Activated gamma-delta T cell treated with anti-CD3 and anti-CD28 coated beads, Interleukin-2, amount 50 U/mL, for 16 hours (primary cell): Measurements from ENCODE around the gene BLOC1S6.
A peak's percentile ranks its signal among the peaks of the same experiment; 100 is the strongest.

Experiments used
- DNase-seq: peaks from one replicate; pipeline ENCODE4 v3.0.0-alpha.2; 2020; ENCODE audit warnings: low read depth

BLOC1S6 gene, protein sequence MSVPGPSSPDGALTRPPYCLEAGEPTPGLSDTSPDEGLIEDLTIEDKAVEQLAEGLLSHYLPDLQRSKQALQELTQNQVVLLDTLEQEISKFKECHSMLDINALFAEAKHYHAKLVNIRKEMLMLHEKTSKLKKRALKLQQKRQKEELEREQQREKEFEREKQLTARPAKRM

DNA sequence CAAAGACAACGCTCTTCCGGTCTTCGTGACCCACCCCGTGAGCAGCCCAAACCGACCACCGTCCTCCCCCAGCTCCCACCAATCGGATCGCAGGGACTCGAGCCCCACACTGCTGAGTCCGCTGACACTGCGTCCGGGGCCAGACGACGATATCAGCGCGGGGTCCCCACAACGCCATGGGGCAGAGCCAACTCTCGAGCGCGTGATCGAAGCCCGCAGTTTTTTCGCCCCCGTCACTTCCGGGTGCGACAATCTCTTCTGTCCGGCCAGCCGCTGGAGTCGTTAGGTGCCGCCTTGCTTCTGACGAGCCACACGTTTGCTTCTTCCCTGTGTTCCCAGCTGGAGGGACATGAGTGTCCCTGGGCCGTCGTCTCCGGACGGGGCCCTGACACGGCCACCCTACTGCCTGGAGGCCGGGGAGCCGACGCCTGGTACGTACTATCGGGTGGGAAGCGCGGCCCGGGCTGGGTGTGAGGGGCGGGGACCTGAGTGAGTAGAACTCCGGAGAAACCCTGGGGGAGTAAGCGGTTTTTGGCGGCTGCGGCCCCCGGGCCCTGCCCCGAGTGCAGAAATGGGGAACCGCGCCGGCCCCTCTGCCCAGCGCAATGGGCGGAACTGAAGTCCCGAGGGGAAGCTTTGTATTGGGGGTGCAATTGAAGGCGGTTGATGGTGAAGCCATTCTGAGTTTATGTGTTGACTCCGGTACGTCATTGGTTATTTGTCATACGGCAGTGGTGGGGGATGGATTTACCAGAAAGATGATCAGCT, at the start of gene BLOC1S6:
TSS of gene BLOC1S6 (plus strand) at position 285 of the 768 bp plus-strand sequence. CDS start at position 350, 65 bp downstream.
- DNase-seq: peak; percentile 80

DNA sequence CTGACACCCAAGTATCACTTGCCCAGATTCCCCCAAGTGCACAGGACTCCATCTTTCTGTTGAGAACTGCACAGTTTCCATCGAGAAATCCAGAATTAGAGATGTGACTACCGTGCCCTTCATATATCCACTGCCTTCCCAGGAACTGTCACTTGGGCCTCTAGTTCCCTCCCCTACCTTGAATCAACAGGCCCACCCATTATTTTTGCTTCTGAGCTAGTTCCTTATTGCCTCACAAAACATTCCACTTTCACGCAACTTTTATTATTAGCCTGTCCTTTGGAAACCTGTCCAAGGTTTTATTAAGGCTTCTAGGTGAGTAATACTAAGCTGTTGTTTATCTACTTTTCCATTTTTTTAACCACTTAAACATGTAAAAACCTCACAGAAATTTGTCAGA, 47.5 kb upstream of the BLOC1S6 start:
- DNase-seq: no peak

DNA sequence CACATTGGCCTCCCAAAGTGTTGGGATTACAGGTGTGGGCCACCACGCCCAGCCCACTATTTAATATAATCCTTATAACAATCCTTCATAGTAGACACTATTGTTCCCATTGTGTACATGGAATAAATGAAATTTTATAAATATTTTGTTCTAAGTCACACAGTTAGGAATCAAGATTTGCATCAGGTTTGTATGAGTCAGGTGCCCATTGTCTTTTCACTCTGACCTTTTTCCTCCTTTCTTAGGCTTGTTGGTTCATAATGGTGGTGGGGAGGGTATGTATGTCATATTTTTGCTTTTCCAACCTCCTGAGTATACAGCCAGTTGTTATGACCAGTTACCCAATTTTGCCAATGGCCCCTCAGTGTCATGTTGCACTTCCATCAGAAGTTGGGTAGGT, 46.6 kb upstream of the BLOC1S6 start:
- DNase-seq: no peak

DNA sequence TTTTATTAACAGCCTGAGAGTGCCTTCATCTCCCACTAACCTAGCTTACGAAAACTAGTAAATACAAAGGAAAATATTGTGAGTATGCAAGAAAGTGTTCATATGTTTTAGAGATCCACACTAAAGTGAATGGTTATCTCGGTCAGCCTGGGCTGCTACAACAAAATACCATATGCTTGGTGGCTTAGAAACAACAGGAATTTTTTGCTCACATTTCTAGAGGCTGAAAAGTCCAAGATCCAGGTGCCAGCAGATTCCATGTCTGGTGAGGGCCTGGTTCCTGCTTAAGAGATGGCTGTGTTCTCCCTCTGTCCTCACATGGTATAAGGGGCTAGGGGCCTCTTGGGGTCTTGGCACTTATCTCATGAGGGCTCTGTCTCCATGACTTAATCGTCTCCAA, 44.1 kb upstream of the BLOC1S6 start:
- no peak for DNase-seq

DNA sequence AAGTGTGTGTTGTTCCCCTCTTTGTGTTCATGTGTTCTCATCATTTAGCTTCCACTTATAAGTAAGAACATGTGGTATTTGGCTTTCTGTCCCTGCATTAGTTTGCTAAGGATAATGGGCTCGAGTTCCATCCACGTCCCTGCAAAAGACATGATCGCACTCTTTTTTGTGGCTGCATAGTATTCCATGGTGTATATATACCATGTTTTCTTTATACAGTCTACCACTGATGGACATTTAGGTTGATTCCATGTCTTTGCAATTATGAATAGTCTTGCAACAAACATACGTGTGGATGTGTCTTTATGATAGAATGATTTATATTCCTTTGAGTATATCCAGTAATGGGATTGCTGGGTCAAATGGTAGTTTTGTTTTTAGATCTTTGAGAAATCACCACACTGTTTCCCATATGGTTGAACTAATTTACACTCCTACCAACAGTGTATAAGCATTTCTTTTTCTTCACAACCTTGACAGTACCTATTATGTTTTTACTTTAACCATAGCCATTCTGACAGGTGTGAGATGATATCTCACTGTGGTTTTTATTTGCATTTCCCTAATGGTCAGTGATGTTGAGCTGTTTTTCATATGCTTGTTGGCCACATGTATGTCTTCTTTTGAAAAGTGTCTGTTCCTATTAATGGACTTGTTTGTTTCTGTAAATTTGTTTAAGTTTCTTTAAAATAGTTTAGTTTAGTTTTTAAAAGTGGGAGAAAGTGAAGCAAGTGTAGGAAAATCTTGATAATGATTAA, 42.7 kb upstream of the BLOC1S6 start:
- no peak for DNase-seq

DNA sequence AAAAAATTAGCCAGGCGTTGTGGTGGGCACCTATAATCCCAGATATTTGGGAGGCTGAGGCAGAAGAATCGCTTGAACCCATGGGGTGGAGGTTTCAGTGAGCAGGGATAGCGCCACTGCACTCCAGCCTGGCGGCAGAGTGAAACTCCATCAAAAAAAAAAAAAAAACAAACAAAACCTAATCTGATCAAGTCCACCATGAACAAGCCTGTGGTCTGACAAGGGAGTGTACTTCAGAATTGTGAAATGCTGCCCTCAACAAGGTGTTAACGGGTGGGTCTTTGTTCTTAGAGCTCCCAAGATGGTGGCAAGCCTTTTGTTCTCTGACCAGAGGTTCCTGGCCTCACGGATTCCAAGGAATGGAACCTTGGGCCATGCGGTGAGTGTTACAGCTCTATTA, 40.4 kb upstream of the BLOC1S6 start:
- no peak for DNase-seq

DNA sequence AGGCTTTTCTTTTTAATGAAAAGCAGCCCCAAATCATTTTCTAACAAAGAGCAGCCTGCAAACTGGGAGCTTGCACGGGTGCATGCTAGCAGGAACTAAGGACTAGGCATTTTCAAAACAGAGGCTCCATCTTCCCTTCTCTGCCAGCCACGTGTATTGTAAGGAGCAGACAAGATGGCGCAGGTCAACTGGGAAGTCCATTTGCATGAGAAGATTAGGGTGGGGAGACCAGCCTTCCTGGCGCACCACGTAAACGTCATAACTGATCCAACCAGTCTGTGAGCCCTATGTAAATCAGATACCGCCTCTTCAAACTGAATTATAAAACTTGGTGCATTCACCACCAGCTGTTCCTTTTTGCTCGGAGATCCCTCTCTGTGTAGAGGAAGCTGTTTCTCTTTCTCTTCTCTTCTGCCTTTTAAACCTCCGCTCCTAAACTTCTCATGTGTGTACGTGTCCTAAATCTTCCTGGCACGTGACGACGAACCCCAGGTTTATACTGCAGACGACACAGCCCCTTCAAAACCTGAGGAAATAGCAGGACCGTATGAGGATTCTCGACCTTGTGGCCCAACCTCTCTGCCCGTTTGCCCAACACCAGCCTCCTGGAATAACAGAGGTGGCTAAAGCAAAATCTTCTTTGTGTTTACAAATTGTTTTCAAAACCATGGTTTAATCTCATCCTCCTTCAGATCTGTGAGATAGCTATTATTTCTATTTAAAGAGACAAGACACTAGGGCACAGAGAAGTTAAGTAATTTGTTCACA, 38.2 kb upstream of the BLOC1S6 start:
- DNase-seq: no peak

DNA sequence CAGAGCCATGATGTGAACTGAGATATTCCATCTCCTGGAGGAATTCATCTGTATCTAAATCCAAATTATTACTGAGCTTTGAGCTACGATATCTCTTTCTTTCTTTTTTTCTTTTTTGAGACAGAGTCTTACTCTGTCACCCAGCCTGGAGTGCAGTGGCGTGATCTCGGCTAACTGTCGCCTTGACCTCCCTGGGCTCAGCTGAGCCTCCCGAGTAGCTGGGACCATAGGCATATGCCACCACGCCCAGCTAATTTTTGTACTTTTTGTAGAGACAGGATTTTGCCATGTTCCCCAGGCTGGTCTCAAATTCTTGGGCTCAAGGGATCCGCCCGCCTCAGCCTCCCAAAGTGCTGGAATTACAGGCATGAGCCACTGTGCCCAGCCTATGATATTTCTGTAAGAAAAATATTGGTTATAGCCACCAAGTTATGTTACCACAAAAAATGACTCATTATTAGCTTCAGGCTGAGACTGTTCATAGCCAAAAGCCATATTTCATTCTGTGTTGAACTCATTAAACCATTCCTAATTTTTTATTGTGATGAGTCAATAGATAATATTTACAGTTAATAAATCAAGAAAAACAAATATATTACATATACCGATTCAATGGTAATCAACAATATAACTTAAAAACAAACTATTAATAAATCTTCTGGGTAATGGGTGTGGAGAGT, 37.5 kb upstream of the BLOC1S6 start:
- DNase-seq: no peak

DNA sequence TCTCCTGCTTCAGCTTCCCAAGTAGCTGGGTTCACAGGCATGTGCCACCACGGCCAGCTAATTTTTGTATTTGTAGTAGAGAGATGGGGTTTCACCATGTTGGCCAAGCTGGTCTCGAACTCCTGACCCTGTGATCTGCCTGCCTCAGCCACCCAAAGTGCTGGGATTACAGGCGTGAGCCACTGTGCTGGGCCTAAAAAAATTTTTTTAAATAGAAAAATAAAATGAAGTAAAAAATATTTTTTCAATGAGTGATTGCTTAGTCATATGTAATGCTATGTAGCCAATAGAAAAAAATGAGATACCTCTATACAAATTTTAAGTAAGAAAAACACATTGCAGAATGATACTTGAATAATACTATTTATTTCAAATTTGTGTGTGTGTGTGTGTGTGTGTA, 36.7 kb upstream of the BLOC1S6 start:
- no peak for DNase-seq

DNA sequence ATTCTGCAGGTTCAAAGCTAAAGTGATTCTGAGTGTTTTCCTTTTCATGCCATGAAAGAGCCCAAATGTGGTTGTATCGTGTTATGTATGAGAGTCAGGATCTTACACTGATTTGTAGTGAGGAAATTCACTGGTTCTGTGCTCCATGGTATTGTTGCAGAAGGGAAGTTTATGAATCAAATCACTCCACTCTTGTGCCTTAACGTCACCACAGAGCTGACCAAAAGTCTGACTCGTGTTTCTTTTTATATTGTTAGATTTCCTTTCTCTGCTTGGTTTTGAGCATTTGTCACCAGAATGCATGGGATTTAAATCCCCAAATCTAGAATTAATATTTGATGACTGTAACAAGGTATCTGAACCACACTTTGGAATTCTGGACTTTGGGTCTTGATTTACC, 35.5 kb upstream of the BLOC1S6 start:
- no peak for DNase-seq

DNA sequence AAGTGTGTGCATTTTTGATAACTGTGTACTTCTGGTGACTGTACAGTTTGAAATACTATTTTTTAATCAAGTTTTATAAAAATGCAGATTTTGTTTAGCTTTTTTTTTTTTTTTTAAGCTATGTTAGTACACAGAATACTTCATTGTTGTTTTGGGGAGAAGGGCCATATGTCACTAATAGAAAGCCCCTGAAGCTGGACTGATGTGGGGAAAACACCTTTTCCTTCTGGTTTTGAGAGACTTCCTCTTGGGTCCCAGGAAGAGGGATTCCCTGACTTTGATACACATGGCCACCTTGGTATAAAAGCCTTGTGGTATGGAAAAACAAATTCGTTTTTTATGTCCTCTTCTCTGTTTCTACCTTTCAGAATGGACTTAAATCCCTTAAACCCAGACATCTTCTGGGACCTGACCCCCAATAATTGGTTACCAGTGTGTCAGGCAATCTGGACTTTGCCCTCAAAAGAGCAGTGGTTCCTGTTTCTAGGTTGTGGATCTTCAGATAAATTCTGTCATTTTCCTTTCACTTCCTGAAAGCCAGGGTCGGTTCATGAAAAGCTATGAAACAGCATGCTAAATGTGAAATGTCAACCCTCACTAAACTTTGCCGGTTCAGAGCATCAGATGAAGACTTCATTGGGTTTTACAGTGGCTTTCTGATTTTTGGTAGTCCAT, 31.1 kb upstream of the BLOC1S6 start:
- no peak for DNase-seq

DNA sequence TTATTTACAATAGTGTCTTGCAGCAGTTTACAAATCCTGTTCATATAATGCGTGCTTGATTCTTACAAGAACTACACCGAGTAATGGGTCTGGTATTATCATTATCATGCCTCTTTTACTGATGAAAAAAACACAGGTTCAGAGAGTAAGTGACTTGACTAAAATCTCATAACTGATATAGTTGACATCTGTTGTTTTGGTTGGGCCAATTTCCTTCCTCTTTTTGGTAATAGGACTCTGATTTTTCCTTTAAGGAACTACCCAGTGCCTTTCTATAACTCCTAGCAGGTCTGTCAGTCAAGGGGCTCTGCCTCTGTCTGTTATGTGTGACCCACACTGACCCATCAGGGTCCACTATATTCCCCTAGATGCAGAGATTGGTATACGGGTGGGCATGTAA, 14.6 kb upstream of the BLOC1S6 start:
- no peak for DNase-seq

DNA sequence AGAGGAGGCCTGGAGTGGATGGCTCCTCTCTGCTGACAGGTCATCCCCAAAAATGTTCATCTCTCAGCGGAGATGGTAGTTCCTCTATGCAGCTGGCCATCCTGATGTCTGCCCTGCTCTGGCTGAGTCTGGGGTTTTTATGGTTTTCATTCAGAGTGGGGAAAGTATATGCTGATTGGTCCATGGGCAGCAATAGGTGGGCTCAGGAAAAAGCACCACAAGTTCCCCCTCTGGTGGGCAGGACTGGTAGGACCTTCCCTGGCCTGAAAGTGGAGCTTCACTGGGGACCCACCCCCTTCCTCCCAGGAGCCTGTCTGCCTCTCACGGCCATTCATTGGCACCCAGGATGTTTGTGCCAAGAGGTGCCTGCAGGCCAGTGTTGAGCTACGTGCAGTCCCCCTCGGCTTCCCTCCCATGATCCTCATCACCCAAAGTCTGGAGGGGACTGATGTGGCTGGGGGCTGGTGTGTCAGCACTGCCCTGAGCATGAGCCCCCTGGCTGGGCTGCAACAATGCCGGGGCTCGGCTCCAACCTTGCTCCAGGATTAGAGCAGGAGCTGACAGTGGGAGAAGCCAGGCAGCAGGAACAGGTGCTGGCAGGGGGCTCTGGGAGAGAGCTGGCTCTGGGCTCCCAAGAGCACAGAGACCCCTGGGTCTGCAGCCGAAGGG, 13.1 kb upstream of the BLOC1S6 start:
- no peak for DNase-seq

DNA sequence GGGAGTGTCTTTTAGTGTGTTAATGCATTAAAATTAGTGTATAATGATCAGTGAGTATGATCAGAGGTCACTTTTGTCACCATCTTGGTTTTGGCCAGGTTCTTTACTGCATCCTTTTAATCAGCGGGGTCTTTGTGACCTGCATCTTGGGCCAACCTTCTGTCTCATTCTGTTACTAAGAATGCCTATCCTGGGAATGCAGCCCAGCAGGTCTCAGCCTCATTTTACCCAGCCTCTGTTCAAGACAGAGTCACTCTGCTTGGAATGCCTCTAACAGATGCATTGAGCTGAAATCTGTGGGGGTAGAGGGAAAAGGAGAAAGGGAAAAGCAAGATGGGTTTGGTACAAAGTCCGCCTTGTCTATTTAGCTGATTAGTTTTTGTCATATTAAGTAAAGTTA, 5.3 kb upstream of the BLOC1S6 start:
- DNase-seq: no peak

DNA sequence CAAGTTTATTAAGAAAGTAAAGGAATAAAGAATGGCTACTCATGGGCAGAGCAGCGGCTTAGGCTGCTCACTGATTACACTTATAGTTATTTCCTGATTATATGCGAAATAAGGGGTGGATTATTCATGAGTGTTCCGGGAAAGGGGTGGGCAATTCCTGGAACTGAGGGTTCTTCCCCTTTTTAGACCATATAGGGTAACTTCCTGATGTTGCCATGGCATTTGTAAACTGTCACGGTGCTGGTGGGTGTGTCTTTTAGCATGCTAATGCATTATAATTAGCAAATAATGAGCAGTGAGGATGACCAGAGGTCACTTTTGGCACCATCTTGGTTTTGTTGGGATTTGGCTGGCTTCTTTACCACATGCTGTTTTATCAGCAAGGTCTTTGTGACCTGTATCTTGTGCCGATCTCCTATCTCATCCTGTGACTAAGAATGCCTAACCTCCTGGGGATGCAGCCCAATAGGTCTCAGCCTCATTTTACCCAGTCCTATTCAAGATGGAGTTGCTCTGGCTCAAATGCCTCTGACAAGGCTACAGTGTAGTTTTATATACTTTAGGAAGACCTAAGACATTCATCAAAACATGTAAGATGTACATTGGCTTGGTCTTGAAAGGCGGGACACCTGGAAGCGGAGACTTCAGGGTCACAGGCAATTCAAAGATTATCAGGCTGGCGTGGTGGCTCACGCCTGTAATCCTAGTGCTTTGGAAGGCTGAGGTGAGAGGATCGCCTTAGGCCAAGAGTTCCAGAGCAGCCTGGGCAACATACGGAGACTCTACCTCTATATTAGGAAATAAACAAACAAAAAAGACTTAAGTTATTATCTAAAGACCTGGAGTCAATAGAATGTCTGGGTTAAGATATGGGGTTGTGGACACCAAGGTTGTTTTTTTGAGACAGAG, 3.2 kb upstream of the BLOC1S6 start:
- DNase-seq: no peak

DNA sequence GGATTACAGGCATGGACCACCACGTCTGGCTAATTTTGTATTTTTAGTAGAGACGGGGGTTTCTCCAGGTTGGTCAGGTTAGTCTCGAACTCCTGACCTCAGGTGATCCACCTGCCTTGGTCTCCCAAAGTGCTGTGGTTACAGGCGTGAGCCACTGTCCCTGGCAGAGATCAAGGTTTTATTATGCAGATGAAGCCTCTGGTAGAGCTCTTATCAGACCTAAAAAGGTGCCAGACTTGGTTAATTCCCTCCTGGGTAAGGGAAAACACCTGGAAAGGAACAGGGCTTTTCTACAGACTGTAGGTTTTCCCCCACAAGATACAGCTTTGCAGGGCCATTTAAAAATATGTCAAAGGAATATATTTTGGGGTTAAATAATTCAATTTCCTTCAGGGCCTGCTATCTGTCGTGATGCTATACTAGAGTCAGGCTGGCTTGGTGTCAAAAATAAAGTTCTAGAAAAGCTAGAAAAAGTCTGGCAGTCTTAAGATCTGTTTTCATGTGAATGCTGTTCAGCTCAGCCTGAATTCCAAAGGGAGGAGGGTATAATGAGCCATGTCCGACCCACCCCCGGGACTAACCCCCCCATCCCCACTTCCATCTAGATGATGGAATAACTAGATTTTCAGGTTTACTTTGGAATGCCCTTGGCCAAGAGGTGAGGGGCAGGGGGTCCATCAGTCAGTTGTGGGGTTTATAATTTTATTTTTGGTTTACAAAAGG, 1.9 kb upstream of the BLOC1S6 start:
- no peak for DNase-seq

DNA sequence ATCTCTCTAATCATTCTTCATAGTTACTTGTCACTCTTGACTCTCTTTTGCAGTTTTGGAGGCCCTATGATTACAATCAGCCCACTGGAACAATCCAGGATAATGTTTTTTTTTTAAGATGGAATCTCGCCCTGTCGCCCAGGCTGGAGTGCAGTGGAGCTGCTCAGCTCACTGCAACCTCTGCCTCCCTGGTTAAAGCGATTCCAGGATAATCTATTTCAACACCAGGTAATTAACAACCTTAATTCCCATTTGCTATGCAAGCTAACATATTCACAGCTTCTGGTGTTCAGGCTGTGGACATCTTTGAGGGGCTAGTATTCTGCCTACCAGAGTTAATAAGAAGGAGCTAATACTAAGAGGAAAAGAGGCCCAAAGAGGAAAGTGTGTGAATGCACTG, 1.1 kb upstream of the BLOC1S6 start:
- no peak for DNase-seq

DNA sequence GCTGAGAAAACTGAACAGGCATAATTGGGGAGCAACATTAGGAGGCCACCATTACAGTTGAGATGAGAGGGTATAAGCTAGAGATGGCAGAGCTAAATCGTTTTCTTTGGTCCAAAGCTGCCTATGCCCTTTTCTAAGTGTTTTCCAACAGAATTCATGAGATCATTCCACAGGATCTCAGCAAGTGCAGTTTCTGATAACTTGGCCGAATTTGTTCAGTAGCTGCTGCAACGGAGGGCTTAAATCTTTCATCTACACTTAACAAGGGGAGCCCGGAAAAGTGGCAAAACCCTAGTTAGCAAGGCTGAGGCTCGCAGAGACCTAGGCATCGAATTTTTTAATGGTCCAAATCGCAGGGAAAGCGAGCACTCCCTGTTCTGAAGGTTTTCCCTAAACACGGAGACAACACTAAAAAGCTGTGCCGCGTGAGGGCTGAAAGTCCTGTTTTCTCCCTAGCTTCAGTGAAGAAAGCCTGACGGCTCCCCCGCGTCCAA, 531 bp upstream of the BLOC1S6 start:
- no peak for DNase-seq

DNA sequence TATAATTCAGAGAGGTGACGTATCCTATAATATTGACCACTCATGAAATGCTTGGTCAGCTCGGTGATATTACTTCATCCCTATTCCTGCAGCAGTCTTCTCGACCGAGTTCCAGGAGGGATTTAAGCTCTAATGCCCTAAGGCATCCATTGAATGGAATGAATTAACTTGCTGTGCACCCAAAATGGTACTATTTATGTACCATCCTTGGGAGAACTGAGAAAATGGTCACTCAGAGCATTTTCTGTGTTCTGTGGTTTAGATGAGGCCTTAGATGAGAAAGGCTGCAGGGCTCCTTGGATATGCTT, 638 bp downstream of the BLOC1S6 start:
- no peak for DNase-seq
